HepG2 (cell line): Measurements from ENCODE around the gene RUSC1. TPM values are rescaled to one million over a fixed set of nuclear protein-coding genes. Genes with fewer than 3 reads are reported as not detected.
A peak's percentile ranks its signal among the peaks of the same experiment; 100 is the strongest.

Experiments used
- GATAD1 ChIP-seq: IDR thresholded peaks from 2 replicates; pipeline ENCODE4 v1.6.1; 2016; ENCODE audit warnings: missing genetic modification reagents, missing compliant biosample characterization
- HNRNPLL ChIP-seq: fragments of 200-400 bp; formaldehyde crosslinking; IDR thresholded peaks from 2 replicates; pipeline ENCODE4 v1.6.1; 2017; ENCODE audit warnings: mild to moderate bottlenecking, low read depth, low read length; ENCODE audit not compliant: poor library complexity, severe bottlenecking
- HOXA3 ChIP-seq: sonication (generic); formaldehyde crosslinking; IDR thresholded peaks from 2 replicates; pipeline ENCODE4 v1.5.0; 2020; ENCODE audit warnings: missing genetic modification reagents
- MYPOP ChIP-seq: sonication (generic); formaldehyde crosslinking; IDR thresholded peaks from 2 replicates; pipeline ENCODE4 v1.8.1; 2023; ENCODE audit warnings: mild to moderate bottlenecking, moderate library complexity, missing genetic modification reagents
- NFE2L1 ChIP-seq: sonication (generic); formaldehyde crosslinking; IDR thresholded peaks from 2 replicates; pipeline ENCODE4 v1.4.0; 2020; ENCODE audit warnings: missing genetic modification reagents, mild to moderate bottlenecking, borderline replicate concordance
- NFE2L2 ChIP-seq: fragments of 150-350 bp; IDR thresholded peaks from 2 replicates; pipeline ENCODE4 v1.6.1; 2014; ENCODE audit warnings: low read length
- PAX8 ChIP-seq: sonication (generic); formaldehyde crosslinking; IDR thresholded peaks from 2 replicates; pipeline ENCODE4 v1.8.0; 2022; ENCODE audit warnings: mild to moderate bottlenecking, missing genetic modification reagents, borderline replicate concordance
- RBFOX2 ChIP-seq: fragments of 200-400 bp; formaldehyde crosslinking; IDR thresholded peaks from 2 replicates; pipeline ENCODE4 v1.6.1; 2017; ENCODE audit warnings: low read depth, mild to moderate bottlenecking, low read length
- TRAFD1 ChIP-seq: sonication (generic); formaldehyde crosslinking; IDR thresholded peaks from 2 replicates; pipeline ENCODE4 v1.5.1; 2020; ENCODE audit warnings: missing genetic modification reagents, mild to moderate bottlenecking, borderline replicate concordance
- ZBTB43 ChIP-seq: sonication (generic); formaldehyde crosslinking; conservative IDR thresholded peaks from 2 replicates; pipeline ENCODE4 v1.4.0; 2020; ENCODE audit warnings: missing genetic modification reagents
- ZNF280D ChIP-seq: sonication (generic); formaldehyde crosslinking; IDR thresholded peaks from 2 replicates; pipeline ENCODE4 v1.5.1; 2020; ENCODE audit warnings: mild to moderate bottlenecking, missing genetic modification reagents
- ZNF354B ChIP-seq: sonication (generic); formaldehyde crosslinking; IDR thresholded peaks from 2 replicates; pipeline ENCODE4 v1.8.0; 2022; ENCODE audit warnings: mild to moderate bottlenecking, missing genetic modification reagents
- ZNF441 ChIP-seq: sonication (generic); formaldehyde crosslinking; IDR thresholded peaks from 2 replicates; pipeline ENCODE4 v1.7.0; 2021; ENCODE audit warnings: missing genetic modification reagents, borderline replicate concordance
- ZNF510 ChIP-seq: sonication (generic); formaldehyde crosslinking; IDR thresholded peaks from 2 replicates; pipeline ENCODE4 v1.4.0; 2020; ENCODE audit warnings: low read depth, mild to moderate bottlenecking, missing genetic modification reagents
- ZNF710 ChIP-seq: sonication (generic); formaldehyde crosslinking; IDR thresholded peaks from 2 replicates; pipeline ENCODE4 v1.5.0; 2020; ENCODE audit warnings: mild to moderate bottlenecking, missing genetic modification reagents, borderline replicate concordance
- polyA plus RNA-seq, 8 experiments: library from polyadenylated mRNA; depleted of rRNA in 3 of 8; stranded (reverse) in 7 of 8; unstranded in 1 of 8; fragments of >200 nt; fragmentation: Illumina TruSeq in 4 of 8; extraction: Trizol in 4 of 8; gene quantifications; 2 replicates each; pipeline versions ENCODE4 v1.2.1 to v1.2.3, GENCODE V29; 2011 to 2016; ENCODE audit warnings: low read depth in 4 of 8, missing spikeins in 1 of 8, mixed read lengths in 1 of 8; ENCODE audit not compliant: insufficient read depth in 1 of 8
- total RNA-seq, 5 experiments: library from RNA; depleted of rRNA; stranded (reverse); fragments of >200 nt; fragmentation: Illumina TruSeq; extraction: Trizol; gene quantifications; 2 replicates each; pipeline ENCODE4 v1.2.3, GENCODE V29; 2016; ENCODE audit warnings: low read depth in 1 of 5
- TF ChIP-seq, protein P1 (sequence below): sonication (generic); formaldehyde crosslinking; conservative IDR thresholded peaks from 2 replicates; pipeline ENCODE4 v1.8.0; 2022; ENCODE audit warnings: missing genetic modification reagents

The RUSC1 gene
- total and polyA plus RNA-seq, 2 of the 13 experiments (the other 11 are each of a cell fraction or from before 2014, with no cell fraction given): 18.7 to 20.4 TPM

- TF ChIP-seq RBFOX2: no peak
- TF ChIP-seq ZNF441: no peak; the same call in 1 of the 2 replicates
- 0 out of 2 replicates have a peak, but pooled peaks have one; percentile 54 for TF ChIP-seq TRAFD1 (CRISPR knock-in tag)
- TF ChIP-seq MYPOP (CRISPR knock-in tag): peak; percentile 8; the same call in 1 of the 2 replicates
- no peak for TF ChIP-seq ZNF280D (CRISPR knock-in tag)
- no peak for TF ChIP-seq HNRNPLL
- no peak for TF ChIP-seq PAX8 (CRISPR knock-in tag)
- no peak for TF ChIP-seq GATAD1 (CRISPR knock-in tag)
- no peak for TF ChIP-seq NFE2L1 (CRISPR knock-in tag)
- no peak for TF ChIP-seq HOXA3 (CRISPR knock-in tag)
- TF ChIP-seq ZNF510 (CRISPR knock-in tag): no peak
- TF ChIP-seq, protein P1, sequence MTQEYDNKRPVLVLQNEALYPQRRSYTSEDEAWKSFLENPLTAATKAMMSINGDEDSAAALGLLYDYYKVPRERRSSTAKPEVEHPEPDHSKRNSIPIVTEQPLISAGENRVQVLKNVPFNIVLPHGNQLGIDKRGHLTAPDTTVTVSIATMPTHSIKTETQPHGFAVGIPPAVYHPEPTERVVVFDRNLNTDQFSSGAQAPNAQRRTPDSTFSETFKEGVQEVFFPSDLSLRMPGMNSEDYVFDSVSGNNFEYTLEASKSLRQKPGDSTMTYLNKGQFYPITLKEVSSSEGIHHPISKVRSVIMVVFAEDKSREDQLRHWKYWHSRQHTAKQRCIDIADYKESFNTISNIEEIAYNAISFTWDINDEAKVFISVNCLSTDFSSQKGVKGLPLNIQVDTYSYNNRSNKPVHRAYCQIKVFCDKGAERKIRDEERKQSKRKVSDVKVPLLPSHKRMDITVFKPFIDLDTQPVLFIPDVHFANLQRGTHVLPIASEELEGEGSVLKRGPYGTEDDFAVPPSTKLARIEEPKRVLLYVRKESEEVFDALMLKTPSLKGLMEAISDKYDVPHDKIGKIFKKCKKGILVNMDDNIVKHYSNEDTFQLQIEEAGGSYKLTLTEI (CRISPR knock-in tag): no peak
- TF ChIP-seq NFE2L2: no peak
- TF ChIP-seq ZBTB43: no peak
- TF ChIP-seq ZNF710 (CRISPR knock-in tag): no peak
- no peak for TF ChIP-seq ZNF354B (CRISPR knock-in tag)
Measured at GRCh38 chr1:155324717-155325602, 4.3 kb downstream of the RUSC1 start (continued).
